Activated CD4-positive, alpha-beta T cell treated with anti-CD3 and anti-CD28 coated beads, Interleukin-2, amount 10 ng/mL, durations not matched to agents 24 days and 14 days (primary cell): ENCODE measurements around the gene RNF225. TPM values are rescaled to one million over a fixed set of nuclear protein-coding genes. Genes with fewer than 3 reads are reported as not detected.
"Not testable (repeated sequence)": the region's sequence is repeated elsewhere in the genome, so short reads cannot be mapped to it uniquely, and the experiment has no call there.

Experiments
- DNase-seq: peaks from one replicate; pipeline ENCODE4 v3.0.0; 2022
- H3K27ac Mint-ChIP-seq: one replicate; pipeline ENCODE4 v1.8.0; 2022; ENCODE audit warnings: mild to moderate bottlenecking, mixed read lengths
- H3K27me3 Mint-ChIP-seq: one replicate; pipeline ENCODE4 v1.8.0; 2022; ENCODE audit warnings: mixed read lengths
- H3K36me3 Mint-ChIP-seq: one replicate; pipeline ENCODE4 v1.8.0; 2022; ENCODE audit warnings: low read depth, mild to moderate bottlenecking, mixed read lengths
- H3K4me1 Mint-ChIP-seq: one replicate; pipeline ENCODE4 v1.8.0; 2021; ENCODE audit warnings: mixed read lengths
- H3K4me3 Mint-ChIP-seq: one replicate; pipeline ENCODE4 v1.8.0; 2022; ENCODE audit warnings: mild to moderate bottlenecking, moderate library complexity, mixed read lengths
- H3K9me3 Mint-ChIP-seq: one replicate; pipeline ENCODE4 v1.8.0; 2021; ENCODE audit warnings: mixed read lengths
- intact Hi-C: fragments of 100-400 bp; cut with micrococcal nuclease; formaldehyde crosslinking; loops from one replicate; pipeline ENCODE4 v1.15.1; 2023
- total RNA-seq: library from RNA; stranded (reverse); gene quantifications from 2 replicates; pipeline ENCODE4 v1.2.3, GENCODE V29; 2022

RNF225 gene
- total RNA-seq, 1 donor from 2014 or later: 1.1 TPM

DNA sequence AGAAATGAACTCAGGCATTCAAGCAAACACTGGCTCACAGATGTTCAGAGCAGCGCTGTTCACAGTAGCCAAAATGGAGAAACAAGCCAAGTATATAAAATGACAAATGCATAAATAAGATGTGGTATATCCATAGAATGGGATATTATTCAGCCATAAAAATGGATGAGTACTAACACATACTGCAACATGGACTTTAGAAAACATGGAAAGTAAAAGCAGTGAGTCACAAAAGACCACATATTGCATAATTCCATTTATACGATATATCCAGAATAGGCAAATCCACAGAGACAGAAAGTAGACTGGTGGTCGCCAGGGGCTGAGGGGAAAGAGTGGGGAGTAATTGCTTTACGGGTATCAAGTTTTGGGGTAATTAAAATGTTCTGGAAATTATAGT is 21.3 kb upstream of the RNF225 start:
- DNase-seq: no peak
- intact Hi-C loops: no loop called here
- H3K27ac Mint-ChIP-seq: no peak overlapping the region
- H3K4me1 Mint-ChIP-seq: peaks cover 2% of the 10 kb centered on the region
- no peaks in the 10 kb centered on the region for H3K9me3 Mint-ChIP-seq
- no peaks in the 10 kb centered on the region for H3K36me3 Mint-ChIP-seq
- H3K27me3 Mint-ChIP-seq: no peaks in the 10 kb centered on the region
- no peak overlapping the region for H3K4me3 Mint-ChIP-seq

DNA sequence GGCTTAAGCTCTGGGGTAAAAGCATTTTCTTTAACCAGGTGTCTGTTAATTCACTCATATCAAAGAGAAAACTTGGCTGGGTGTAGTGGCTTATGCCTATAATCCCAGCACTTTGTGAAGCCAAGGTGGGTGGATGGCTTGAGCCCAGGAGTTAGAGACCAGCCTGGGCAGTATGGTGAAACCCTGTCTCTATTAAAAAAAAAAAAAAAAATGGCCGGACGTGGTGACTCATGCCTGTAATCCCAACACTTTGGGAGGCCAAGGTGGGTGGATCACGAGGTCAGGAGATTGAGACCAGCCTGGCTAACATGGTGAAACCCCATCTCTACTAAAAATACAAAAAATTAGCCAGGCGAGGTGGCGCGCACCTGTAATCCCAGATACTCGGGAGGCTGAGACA is 18.7 kb upstream of the RNF225 start:
- DNase-seq, H3K27ac Mint-ChIP-seq, intact Hi-C loops, H3K27me3 Mint-ChIP-seq, H3K36me3 Mint-ChIP-seq, H3K4me3 Mint-ChIP-seq, H3K9me3 Mint-ChIP-seq: not testable (repeated sequence)
- peaks cover 13% of the 10 kb centered on the region for H3K4me1 Mint-ChIP-seq

DNA sequence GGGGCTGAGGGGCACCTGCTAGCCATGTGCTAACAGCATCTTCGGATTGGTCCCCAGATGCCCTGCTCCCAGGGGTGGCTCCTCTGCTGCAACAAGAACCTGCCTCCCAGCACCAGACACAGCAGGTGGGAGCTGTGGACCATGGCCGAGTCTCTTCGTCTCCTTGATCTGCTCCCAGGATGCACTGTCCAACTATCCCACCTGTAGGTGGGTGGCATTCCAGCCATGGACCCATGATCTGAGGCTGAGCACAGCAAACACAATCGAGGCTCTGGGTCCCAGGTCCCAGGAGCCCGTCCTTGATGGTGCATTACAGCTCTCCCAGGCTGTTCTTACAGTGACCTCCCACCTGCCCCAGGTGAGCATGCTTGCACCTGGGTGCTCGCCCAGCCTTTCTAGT is 16.2 kb upstream of the RNF225 start:
- H3K36me3 Mint-ChIP-seq: peaks cover 5% of the 10 kb centered on the region
- H3K9me3 Mint-ChIP-seq: no peaks in the 10 kb centered on the region
- no peaks in the 10 kb centered on the region for H3K27me3 Mint-ChIP-seq
- intact Hi-C loops: no loop called here
- peak overlapping the region; percentile 94 for H3K27ac Mint-ChIP-seq
- H3K4me1 Mint-ChIP-seq: peaks cover 18% of the 10 kb centered on the region
- peak overlapping the region; percentile 97 for H3K4me3 Mint-ChIP-seq
- DNase-seq: no peak

DNA sequence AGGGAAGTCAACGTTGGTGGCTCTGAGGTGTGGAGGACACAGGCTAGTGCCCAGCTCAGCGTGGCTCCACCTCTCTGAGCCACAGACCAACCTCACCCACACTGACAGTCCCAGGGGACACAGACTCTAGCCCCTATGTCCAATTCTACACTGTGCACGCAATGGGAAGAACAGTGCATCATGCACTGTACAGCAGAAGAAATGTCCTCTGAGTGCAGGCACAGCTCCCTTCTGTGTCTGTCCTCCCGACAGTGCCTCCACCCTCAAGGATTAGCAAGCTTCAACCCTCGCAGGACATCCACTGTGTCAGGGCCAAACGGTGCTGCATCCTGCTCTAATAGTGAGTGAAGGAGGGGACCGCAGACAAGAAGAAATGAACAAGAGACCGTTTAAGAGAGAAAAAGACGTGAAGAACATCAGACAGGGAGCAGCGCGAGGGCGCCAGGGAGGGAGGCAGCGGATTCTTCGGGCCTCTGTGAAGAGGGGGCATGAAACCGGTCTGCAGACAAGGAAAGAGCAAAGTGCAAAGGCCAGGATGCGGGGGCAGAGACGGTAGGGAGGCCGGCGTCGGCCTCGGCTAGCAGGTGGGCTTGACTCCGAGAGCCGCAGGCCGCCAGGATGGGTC is 15.3 kb upstream of the RNF225 start:
- intact Hi-C loops: loop anchor here (1.0 to 2.0 kb wide), 6 partner anchors 31 to 197 kb away; partner anchors contain the start of genes ERVK3-1, ZNF274 and ZNF324
- Mint-ChIP-seq H3K27me3 (no peaks in the 10 kb centered on the region), H3K4me3 (peak overlapping the region; percentile 97), H3K9me3 (no peaks in the 10 kb centered on the region), H3K4me1 (peaks cover 18% of the 10 kb centered on the region), H3K36me3 (peaks cover 5% of the 10 kb centered on the region), H3K27ac (peak overlapping the region; percentile 94)
- DNase-seq: no peak

DNA sequence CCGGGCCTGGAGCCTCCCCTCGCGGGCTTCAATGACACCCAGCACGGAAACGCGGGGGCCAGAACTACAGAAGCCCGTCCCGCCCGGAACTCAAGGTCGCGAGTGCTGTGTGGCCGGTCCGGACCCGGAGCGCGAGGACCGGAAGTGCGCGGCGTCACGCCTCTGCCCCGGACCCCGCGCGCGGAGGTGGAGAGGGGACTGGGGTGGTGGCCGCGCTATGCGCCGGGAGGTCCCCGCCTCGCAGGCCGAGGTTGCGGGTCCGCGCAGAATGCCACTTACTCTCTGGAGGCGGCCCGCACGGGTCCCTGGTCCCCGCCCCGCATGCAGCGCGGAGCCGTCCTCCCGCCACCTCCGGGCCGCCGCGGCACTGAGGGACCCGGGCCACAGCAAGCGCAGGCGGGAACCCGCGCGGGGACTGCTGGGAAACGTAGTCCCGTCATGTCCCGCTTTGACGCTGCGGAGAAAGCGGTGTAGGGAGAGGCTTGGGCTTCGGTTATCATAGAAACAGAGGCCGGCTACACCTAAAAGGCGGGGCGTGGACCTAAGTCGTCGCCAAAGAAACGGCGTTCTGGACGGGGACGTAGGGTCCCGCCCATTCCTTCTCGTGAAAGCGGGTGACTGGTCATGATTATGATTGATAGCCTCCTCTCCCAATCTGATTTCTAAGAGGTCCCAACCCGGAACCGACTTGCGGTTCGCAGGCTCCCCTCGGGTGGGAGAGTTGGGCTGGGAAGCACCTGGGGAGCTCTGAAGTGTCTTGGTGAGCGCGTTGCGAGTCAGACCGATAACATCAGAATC is 14.6 kb upstream of the RNF225 start, which contains the start of gene ZNF837:
Gene ZNF837 (minus strand): TSS at position 369 of the 798 bp plus-strand sequence. CDS start 11,698 bp downstream, outside the sequence.
- peaks cover 21% of the 10 kb centered on the region for H3K4me1 Mint-ChIP-seq
- peak; percentile 99 for DNase-seq
- peaks cover 5% of the 10 kb centered on the region for H3K36me3 Mint-ChIP-seq
- no peaks in the 10 kb centered on the region for H3K27me3 Mint-ChIP-seq
- peak within 1 kb of the TSS; percentile 97 for H3K4me3 Mint-ChIP-seq
- H3K27ac Mint-ChIP-seq: peak within 1 kb of the TSS; percentile 94
- intact Hi-C loops: loop anchor here (1.0 to 2.0 kb wide), 9 partner anchors 19 to 198 kb away; partner anchors contain the start of genes ERVK3-1, ZNF274, ZNF324 and ZNF497
- no peaks in the 10 kb centered on the region for H3K9me3 Mint-ChIP-seq

DNA sequence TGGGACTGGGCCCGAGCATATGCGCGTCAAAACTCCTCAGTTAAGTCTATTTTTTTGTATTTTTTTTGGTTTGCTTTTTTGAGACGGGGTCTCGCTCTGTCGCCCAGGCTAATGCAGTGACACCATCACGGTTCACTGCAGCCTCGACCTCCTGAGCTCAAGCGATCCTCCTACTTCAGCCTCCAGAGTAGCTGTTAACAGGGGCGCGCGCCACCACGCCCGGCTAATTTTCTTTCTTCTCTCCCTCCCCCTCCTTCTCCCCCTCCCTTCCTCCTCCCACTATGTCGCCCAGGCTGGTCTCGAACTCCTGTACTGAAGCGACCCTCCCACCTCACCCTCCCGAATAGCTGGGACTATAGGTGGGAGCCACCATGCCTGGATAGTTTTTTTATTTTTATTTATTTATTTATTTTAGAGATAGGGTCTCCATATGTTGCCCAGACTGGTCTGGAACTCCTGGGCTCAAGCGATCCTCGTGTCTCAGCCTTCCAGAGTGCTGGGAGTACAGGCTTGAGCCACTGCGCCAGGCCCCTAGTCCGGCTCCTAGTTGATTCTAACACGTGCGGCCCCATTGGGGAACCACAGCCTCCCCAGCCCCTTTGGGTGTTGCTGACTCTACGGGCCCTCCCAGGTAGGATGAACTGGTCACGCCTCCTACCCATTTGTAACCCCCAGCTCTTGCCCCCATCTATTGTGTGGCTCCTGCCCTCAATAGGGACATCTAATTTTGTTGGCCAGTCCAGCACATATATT is 13.8 kb upstream of the RNF225 start:
- peak; percentile 64 for DNase-seq
- intact Hi-C loops: loop anchor here (1.0 to 2.0 kb wide), 8 partner anchors 19 to 199 kb away; partner anchors contain the start of genes ERVK3-1, ZNF274, ZNF324 and ZNF497
- Mint-ChIP-seq H3K4me3 (peak overlapping the region; percentile 97), H3K27ac (peak overlapping the region; percentile 94), H3K36me3 (peaks cover 5% of the 10 kb centered on the region), H3K27me3 (no peaks in the 10 kb centered on the region), H3K9me3 (no peaks in the 10 kb centered on the region), H3K4me1 (peaks cover 21% of the 10 kb centered on the region)

DNA sequence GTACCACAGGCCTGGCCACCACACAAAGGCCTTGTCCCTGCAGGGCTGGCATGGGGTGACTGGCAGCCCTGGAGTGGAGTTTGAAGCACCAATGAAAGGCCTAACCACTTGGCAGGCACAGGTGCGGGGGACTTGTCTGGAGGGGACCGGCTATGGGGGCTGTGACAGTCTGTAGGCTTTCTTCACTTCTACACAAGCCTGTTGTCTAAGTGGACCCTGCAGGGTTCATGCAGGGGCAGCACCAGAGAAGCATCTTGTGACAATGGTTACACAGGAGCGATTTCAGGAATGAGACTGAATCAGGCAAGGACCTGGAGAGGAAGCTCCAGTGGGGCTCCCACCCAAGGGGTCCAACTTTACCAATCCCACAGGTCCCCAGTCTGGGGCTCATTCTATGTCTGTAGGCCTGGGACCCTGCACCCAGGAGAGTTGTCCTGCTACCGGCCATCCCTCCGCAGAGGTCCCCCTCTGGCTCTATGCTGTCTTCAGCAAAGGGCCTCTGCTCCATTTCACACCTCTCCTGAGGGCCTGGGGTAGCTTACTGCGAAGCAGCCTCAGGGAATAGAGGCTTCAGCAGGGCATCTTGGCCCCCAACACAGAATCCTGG is 12.4 kb upstream of the RNF225 start:
- Mint-ChIP-seq H3K36me3 (peaks cover 18% of the 10 kb centered on the region), H3K27me3 (no peaks in the 10 kb centered on the region), H3K4me1 (peaks cover 30% of the 10 kb centered on the region), H3K27ac (no peak overlapping the region), H3K4me3 (no peak overlapping the region), H3K9me3 (no peaks in the 10 kb centered on the region)
- DNase-seq: peak; percentile 59
- intact Hi-C loops: no loop called here

DNA sequence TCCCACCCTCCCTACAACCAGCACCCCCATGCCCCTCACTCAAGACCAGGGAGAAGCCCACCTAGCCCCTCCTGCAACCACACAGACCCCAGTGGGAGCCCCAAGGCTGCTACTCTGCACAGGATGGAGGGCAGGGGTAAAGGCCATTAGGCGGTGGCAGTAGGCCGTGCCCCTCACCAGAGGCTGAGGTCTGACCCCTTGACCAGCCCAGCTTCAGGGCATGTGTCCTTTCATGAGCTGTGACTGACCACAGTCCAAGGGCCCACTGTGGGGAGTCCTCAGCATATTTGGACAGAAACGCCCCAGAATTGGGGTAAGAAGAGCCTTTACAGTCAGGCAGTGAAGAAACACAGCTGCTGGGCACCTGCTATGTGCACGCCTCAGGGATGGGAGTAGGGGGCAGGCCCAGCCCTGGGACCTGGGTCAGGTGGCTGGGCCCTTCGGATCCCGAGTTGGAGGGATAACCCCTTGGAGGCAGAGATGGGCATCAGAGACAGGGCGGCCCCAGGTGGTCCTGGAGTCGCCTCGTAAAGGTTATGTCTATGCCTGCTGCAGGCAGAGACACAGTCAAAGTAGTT is 10.1 kb upstream of the RNF225 start:
- DNase-seq: peak; percentile 71

DNA sequence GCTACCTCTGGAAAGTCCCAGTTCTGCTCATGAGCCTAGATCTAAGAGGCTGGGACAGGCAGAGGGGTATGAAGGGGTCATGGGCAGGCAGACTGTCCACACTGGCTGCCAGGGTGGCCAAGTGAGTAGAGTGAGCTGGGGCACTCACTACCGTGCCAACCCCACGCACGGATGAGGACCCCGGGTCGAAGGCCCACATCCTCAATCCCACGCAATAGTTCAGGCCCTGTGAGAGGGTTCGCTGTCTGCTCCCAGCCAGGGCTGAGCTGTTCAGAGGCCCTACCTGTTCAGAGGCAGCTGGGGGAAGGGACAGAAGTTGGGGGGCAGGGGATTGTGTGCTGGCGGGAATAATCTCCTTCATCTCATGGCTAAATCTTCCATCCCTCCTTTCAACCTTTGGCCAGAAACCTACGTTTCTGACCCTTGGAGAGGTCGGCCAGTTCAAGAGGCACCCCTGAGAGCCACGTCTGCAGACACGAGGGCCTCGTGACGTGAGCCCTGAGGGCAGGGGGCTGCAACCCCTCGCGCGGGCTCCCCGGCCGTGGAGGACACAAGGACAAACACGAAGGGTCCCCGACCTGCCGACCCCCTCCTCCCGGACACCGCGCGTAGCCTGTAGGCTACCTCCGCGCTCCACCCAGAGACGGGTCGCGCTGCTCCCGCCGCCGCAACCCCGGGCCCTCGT is 9.4 kb upstream of the RNF225 start:
- no peaks in the 10 kb centered on the region for H3K9me3 Mint-ChIP-seq
- peak; percentile 71 for DNase-seq
- peaks cover 35% of the 10 kb centered on the region for H3K4me1 Mint-ChIP-seq
- H3K27me3 Mint-ChIP-seq: no peaks in the 10 kb centered on the region
- intact Hi-C loops: loop anchor here (2.0 kb wide), 1 partner anchor 133 kb away; the partner anchor contains the start of gene ZBTB45
- peak overlapping the region; percentile 97 for H3K4me3 Mint-ChIP-seq
- H3K27ac Mint-ChIP-seq: peak overlapping the region; percentile 97
- peaks cover 36% of the 10 kb centered on the region for H3K36me3 Mint-ChIP-seq

More for the DNA sequence above, 10.1 kb upstream of the RNF225 start:
- intact Hi-C loops: no loop called here
- Mint-ChIP-seq H3K4me3 (peak overlapping the region; percentile 97), H3K9me3 (no peaks in the 10 kb centered on the region), H3K27me3 (no peaks in the 10 kb centered on the region), H3K36me3 (peaks cover 30% of the 10 kb centered on the region), H3K4me1 (peaks cover 32% of the 10 kb centered on the region), H3K27ac (peak overlapping the region; percentile 97)

DNA sequence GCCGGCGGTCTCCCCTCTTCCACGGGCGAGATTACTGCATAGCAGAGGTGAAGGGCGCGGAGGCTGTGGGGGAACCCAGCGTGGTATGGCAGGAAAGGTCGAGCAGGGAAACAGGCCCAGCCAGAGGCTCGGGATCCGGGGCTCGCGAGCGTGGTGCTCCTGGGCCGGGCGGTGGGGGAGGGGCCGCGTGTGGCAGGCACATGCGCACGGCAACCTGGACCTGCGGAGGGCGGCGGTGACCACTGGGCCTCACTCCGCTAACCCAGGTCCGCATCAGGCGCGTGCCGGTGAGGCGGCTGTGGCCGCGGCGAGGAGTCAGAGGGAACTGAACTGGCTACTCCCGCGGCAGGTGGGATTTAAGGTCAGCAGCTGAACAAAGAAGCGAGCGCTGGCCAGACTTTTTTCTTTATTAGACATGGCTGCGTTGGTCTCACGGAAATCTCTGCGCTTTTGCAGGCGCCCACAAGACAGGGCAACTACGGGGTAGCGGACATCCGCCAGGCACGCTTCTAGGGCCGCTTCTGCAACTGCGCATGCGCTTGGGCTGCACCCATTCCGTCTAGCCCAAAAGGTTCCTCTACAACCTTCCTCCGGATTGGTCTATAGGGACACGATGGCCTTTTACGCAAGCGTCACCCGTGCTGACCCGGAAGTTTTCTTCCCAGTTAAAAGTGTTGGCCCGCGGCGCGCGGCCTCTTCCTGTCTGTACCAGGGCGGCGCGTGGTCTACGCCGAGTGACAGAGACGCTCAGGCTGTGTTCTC is 8.7 kb upstream of the RNF225 start, which contains the start of gene RPS5:
Gene RPS5 (plus strand): TSS at position 694 of the 762 bp plus-strand sequence. CDS start 869 bp downstream, outside the sequence.
- Mint-ChIP-seq H3K27me3 (no peaks in the 10 kb centered on the region), H3K4me1 (peaks cover 35% of the 10 kb centered on the region)
- intact Hi-C loops: loop anchor here (1.0 to 2.0 kb wide), 6 partner anchors 15 to 132 kb away; partner anchors contain the start of genes ZBTB45, ZNF132, ZNF497 and ZNF584

DNA sequence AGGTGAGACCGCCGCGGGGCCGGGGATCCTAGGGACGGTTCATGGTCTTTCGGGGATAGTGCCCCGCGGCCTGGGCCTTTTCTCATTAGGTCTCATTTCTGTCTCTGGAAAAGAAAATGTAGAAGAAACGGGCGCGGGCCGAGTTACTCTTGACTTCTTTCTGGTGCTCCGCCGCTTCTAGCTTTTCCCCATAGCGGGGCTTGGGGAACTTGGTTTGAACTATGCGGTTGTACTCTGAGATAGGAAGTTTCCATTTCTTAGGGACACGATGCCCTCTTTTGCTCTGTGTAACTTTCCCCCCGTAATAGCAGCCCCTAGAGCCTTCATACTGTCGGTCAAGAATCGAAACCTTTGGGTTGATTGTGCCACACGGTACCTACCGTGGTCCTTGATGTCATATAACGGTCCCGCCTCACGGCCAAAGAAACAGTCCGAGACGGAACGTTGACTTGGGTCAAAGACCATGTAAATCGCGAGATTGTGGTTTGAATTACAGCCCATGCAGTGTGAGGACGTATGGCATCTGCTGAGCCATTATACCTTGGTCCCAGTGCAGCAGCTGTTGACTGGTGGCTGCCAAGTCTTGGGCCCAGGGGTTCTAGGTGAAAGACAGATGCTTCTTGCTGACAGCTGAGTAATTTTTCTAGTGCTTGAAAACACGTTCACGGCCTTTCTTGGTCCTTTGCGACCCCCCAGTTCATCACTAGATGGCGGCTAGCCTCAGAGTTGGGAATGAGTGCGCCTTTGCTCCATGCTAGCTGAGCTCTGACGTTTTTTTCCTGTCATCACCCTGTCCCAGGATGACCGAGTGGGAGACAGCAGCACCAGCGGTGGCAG is 7.9 kb upstream of the RNF225 start:
- Mint-ChIP-seq H3K36me3 (peaks cover 44% of the 10 kb centered on the region), H3K9me3 (no peaks in the 10 kb centered on the region), H3K4me3 (peak overlapping the region; percentile 97), H3K27me3 (no peaks in the 10 kb centered on the region), H3K4me1 (peaks cover 31% of the 10 kb centered on the region), H3K27ac (peak overlapping the region; percentile 97)
- peak; percentile 61 for DNase-seq
- intact Hi-C loops: loop anchor here (1.0 to 2.0 kb wide), 6 partner anchors 14 to 131 kb away; partner anchors contain the start of genes ZBTB45, ZNF132, ZNF497 and ZNF584

More for the DNA sequence above, 8.7 kb upstream of the RNF225 start, which contains the start of gene RPS5:
- Mint-ChIP-seq H3K36me3 (peaks cover 39% of the 10 kb centered on the region), H3K27ac (peak within 1 kb of the TSS; percentile 97), H3K4me3 (peak within 1 kb of the TSS; percentile 97), H3K9me3 (no peaks in the 10 kb centered on the region)
- DNase-seq: peak; percentile 98
